Mesenchymal stem cell (in vitro differentiated cells and primary cell): ENCODE measurements around the gene AP4B1.

Source experiments
- DNase-seq: peaks from one replicate; pipeline ENCODE4 v3.0.0-alpha.2; 2013
- H2AFZ ChIP-seq: one replicate; pipeline ENCODE4 v1.6.1; 2013; ENCODE audit warnings: low read depth, mild to moderate bottlenecking, control low read depth, inconsistent platforms, low read length, moderate library complexity
- H2AK5ac ChIP-seq: 2 replicates; pipeline ENCODE4 v1.6.1; 2013; ENCODE audit warnings: low read length, moderate library complexity, mild to moderate bottlenecking, inconsistent platforms; ENCODE audit not compliant: severe bottlenecking
- H2BK120ac ChIP-seq: one replicate; pipeline ENCODE4 v1.6.1; 2013; ENCODE audit warnings: low read depth, mild to moderate bottlenecking, inconsistent platforms, low read length, moderate library complexity
- H2BK12ac ChIP-seq, 2 experiments: one replicate each; pipeline ENCODE4 v1.6.1; 2013; ENCODE audit warnings: inconsistent platforms in 2 of 2, low read length in 2 of 2, mild to moderate bottlenecking in 2 of 2, moderate library complexity in 2 of 2, control low read depth in 1 of 2
- H2BK15ac ChIP-seq: one replicate; pipeline ENCODE4 v1.6.1; 2013; ENCODE audit warnings: mild to moderate bottlenecking, low read depth, inconsistent platforms; ENCODE audit not compliant: poor library complexity, severe bottlenecking
- H2BK5ac ChIP-seq: 2 replicates; pipeline ENCODE4 v1.6.1; 2013; ENCODE audit warnings: low read depth, mild to moderate bottlenecking, low read length, control low read depth, inconsistent platforms; ENCODE audit not compliant: poor library complexity, severe bottlenecking
- H3K14ac ChIP-seq, 2 experiments: one replicate each; pipeline ENCODE4 v1.6.1; 2013; ENCODE audit warnings: inconsistent platforms in 2 of 2, low read length in 2 of 2, control low read depth in 1 of 2, mild to moderate bottlenecking in 1 of 2, moderate library complexity in 1 of 2
- H3K18ac ChIP-seq, 2 experiments: one replicate each; pipeline ENCODE4 v1.6.1; 2013; ENCODE audit warnings: inconsistent platforms in 2 of 2, low read length in 2 of 2, control low read depth in 1 of 2, low read depth in 1 of 2, mild to moderate bottlenecking in 1 of 2
- H3K23ac ChIP-seq, 2 experiments: one replicate each; pipeline ENCODE4 v1.6.1; 2013; ENCODE audit warnings: inconsistent platforms in 2 of 2, low read length in 2 of 2, mild to moderate bottlenecking in 2 of 2, moderate library complexity in 2 of 2, control low read depth in 1 of 2
- H3K27ac ChIP-seq: 2 replicates; pipeline ENCODE4 v1.5.1; 2013; ENCODE audit warnings: mild to moderate bottlenecking, moderate library complexity, low read length, control low read depth, inconsistent platforms; ENCODE audit not compliant: poor library complexity, severe bottlenecking
- H3K27me3 ChIP-seq, 2 experiments: 2 replicates each; pipeline versions ENCODE4 v1.6.1 to v1.7.0; 2013; ENCODE audit warnings: low read length in 2 of 2, mild to moderate bottlenecking in 2 of 2, moderate library complexity in 2 of 2, control low read depth in 1 of 2, inconsistent platforms in 1 of 2; ENCODE audit not compliant: control insufficient read depth in 1 of 2, insufficient read depth in 1 of 2
- H3K36me3 ChIP-seq, 2 experiments: 2 replicates each; pipeline versions ENCODE4 v1.6.1 to v1.7.0; 2013; ENCODE audit warnings: low read length in 2 of 2, control low read depth in 1 of 2, inconsistent platforms in 1 of 2, low read depth in 1 of 2, mild to moderate bottlenecking in 1 of 2; ENCODE audit not compliant: insufficient read depth in 2 of 2, control insufficient read depth in 1 of 2
- H3K4ac ChIP-seq, 2 experiments: one replicate each; pipeline ENCODE4 v1.6.1; 2013; ENCODE audit warnings: inconsistent platforms in 2 of 2, low read length in 2 of 2, mild to moderate bottlenecking in 2 of 2, moderate library complexity in 2 of 2, control low read depth in 1 of 2, low read depth in 1 of 2
- H3K4me1 ChIP-seq: 2 replicates; pipeline ENCODE4 v1.6.1; 2013; ENCODE audit warnings: low read depth, low read length, control low read depth; ENCODE audit not compliant: control insufficient read depth, insufficient read depth
- H3K4me2 ChIP-seq: 2 replicates; pipeline ENCODE4 v1.6.1; 2013; ENCODE audit warnings: low read length, mild to moderate bottlenecking, inconsistent platforms; ENCODE audit not compliant: poor library complexity, severe bottlenecking
- H3K4me3 ChIP-seq, 2 experiments: 2 replicates each; pipeline versions ENCODE4 v1.5.1 to v1.7.0; 2013; ENCODE audit warnings: low read length in 2 of 2, mild to moderate bottlenecking in 2 of 2, control low read depth in 1 of 2, low read depth in 1 of 2; ENCODE audit not compliant: insufficient read depth in 1 of 2
- H3K79me1 ChIP-seq: replicated peaks from 2 replicates; pipeline ENCODE4 v1.6.1; 2013; ENCODE audit warnings: mild to moderate bottlenecking, control low read depth, low read length, inconsistent platforms; ENCODE audit not compliant: poor library complexity, severe bottlenecking
- H3K9ac ChIP-seq: 2 replicates; pipeline ENCODE4 v1.7.0; 2013; ENCODE audit warnings: mild to moderate bottlenecking, low read length, moderate library complexity
- H3K9me3 ChIP-seq: 2 replicates; pipeline ENCODE4 v1.7.0; 2013; ENCODE audit warnings: mild to moderate bottlenecking, low read length; ENCODE audit not compliant: control insufficient read depth
- H4K8ac ChIP-seq: one replicate; pipeline ENCODE4 v1.6.1; 2013; ENCODE audit warnings: inconsistent platforms, mild to moderate bottlenecking, low read length, moderate library complexity
- H4K91ac ChIP-seq: one replicate; pipeline ENCODE4 v1.6.1; 2013; ENCODE audit warnings: mild to moderate bottlenecking, low read length, inconsistent platforms
- WGBS: methylation state at CpG from one replicate; pipeline ENCODE4 v1.1.7; 2013; ENCODE audit warnings: mixed read lengths; 5-methylcytosine and 5-hydroxymethylcytosine counted together

AP4B1 gene

DNA sequence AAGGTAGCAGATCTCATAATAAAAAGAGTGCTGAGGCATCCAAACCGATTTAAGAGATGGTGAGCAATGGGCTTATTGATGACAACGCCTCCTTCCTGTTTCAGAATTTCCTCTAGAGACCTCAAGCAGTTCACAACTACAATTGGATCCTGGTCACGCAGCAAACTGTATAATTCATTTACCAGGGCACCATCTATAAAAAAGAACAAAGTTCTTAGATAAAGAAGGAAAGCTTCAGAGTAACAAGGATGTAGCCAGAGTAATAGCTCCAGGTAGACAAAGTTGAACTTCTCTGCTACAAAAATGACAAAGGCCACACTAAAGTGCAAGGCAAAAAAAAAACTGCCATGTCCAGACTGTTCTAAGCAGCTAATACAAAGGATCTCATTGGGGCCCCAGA lies 3.4 kb downstream of the AP4B1 start:
- Histone ChIP-seq H2BK15ac (no peak overlapping the region), H3K4me1 (peaks cover 3% of the 10 kb centered on the region), H4K91ac (no peak overlapping the region), H3K79me1 (peaks cover 22% of the 10 kb centered on the region), H3K9me3 (no peaks in the 10 kb centered on the region), H2AFZ (no peak overlapping the region), H3K18ac (no peak overlapping the region), H3K4ac (no peak overlapping the region), H3K36me3 (peaks cover 12 to 55% of the 10 kb centered on the region in 2 experiments), H3K27me3 (no peaks in the 10 kb centered on the region), H3K23ac (no peak overlapping the region), H3K14ac (no peak overlapping the region), H3K27ac (no peak overlapping the region), H2BK120ac (no peak overlapping the region), H2BK12ac (no peak overlapping the region), H3K4me3 (no peak overlapping the region), H2BK5ac (no peak overlapping the region), H2AK5ac (no peak overlapping the region), H4K8ac (no peak overlapping the region), H3K4me2 (no peak overlapping the region), H3K9ac (no peak overlapping the region)
- no peak for DNase-seq
- WGBS: 67% methylated on average over 2 of the region's 3 CpGs

GRCh38 chr1:113899111-113899510 lies 5.5 kb downstream of the AP4B1 start:
- Histone ChIP-seq H3K27me3 (no peaks in the 10 kb centered on the region), H2BK12ac (no peak overlapping the region), H3K14ac (no peak overlapping the region)

GRCh38 chr1:113898241-113898814 lies 6.3 kb downstream of the AP4B1 start:
- no peak overlapping the region for H3K23ac ChIP-seq
- H3K27ac ChIP-seq: no peak overlapping the region
- no peaks in the 10 kb centered on the region for H3K27me3 ChIP-seq
- no peaks in the 10 kb centered on the region for H3K9me3 ChIP-seq
- no peak overlapping the region for H2BK5ac ChIP-seq
- H2BK12ac ChIP-seq: no peak overlapping the region
- H3K14ac ChIP-seq: no peak overlapping the region
- WGBS: 100% methylated on average over 1 of the region's 1 CpG
- no peak overlapping the region for H2BK15ac ChIP-seq
- no peak overlapping the region for H2BK120ac ChIP-seq
- no peak overlapping the region for H3K4me2 ChIP-seq
- no peak overlapping the region for H3K4ac ChIP-seq
- peaks cover 16% of the 10 kb centered on the region for H3K79me1 ChIP-seq
- DNase-seq: no peak
- no peak overlapping the region for H3K18ac ChIP-seq
- H2AK5ac ChIP-seq: no peak overlapping the region
- H3K9ac ChIP-seq: no peak overlapping the region
- no peak overlapping the region for H3K4me3 ChIP-seq
- H3K4me1 ChIP-seq: no peaks in the 10 kb centered on the region
- H3K36me3 ChIP-seq: peaks cover 17 to 78% of the 10 kb centered on the region in 2 experiments
- no peak overlapping the region for H4K91ac ChIP-seq
- no peak overlapping the region for H2AFZ ChIP-seq
- no peak overlapping the region for H4K8ac ChIP-seq

More at GRCh38 chr1:113899111-113899510, 5.5 kb downstream of the AP4B1 start:
- no peak overlapping the region for H4K91ac ChIP-seq
- H3K18ac ChIP-seq: no peak overlapping the region
- H4K8ac ChIP-seq: no peak overlapping the region
- H3K36me3 ChIP-seq: peaks cover 15 to 76% of the 10 kb centered on the region in 2 experiments
- no peak overlapping the region for H2AFZ ChIP-seq
- no peak overlapping the region for H2BK15ac ChIP-seq
- peaks cover 1% of the 10 kb centered on the region for H3K4me1 ChIP-seq
- no peak for DNase-seq
- no peak overlapping the region for H3K4ac ChIP-seq
- H3K4me2 ChIP-seq: no peak overlapping the region
- H3K23ac ChIP-seq: no peak overlapping the region
- no peak overlapping the region for H3K4me3 ChIP-seq
- H2AK5ac ChIP-seq: no peak overlapping the region
- H3K9ac ChIP-seq: peak overlapping the region; percentile 40
- H3K79me1 ChIP-seq: peaks cover 19% of the 10 kb centered on the region
- no peak overlapping the region for H3K27ac ChIP-seq
- no peak overlapping the region for H2BK120ac ChIP-seq
- no peaks in the 10 kb centered on the region for H3K9me3 ChIP-seq
- no peak overlapping the region for H2BK5ac ChIP-seq

DNA sequence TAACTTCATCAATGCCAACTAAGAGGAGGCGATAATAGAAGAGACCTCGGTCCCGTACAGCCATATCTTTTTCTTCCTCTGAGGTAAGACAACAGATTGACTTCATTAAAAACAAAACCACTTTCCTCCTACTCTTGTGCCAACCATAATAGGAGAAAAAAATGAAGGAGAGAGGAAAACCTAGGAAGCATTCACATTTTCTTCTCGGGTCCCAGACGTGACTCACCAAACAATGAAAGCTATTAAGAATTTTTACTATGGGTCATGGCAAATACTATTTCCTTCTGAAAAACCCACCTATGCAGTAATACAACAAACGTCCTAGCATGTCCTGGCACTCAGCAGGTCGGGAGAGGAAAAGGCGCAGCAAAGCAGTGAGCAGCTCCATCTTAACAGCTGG lies 8.6 kb downstream of the AP4B1 start:
- Histone ChIP-seq H2BK12ac (no peak overlapping the region), H3K36me3 (peaks cover 17 to 61% of the 10 kb centered on the region in 2 experiments), H4K8ac (no peak overlapping the region), H3K27ac (no peak overlapping the region), H4K91ac (no peak overlapping the region), H2BK5ac (no peak overlapping the region), H3K27me3 (no peaks in the 10 kb centered on the region), H3K14ac (no peak overlapping the region), H3K23ac (no peak overlapping the region), H3K4me3 (no peak overlapping the region), H3K4me1 (no peaks in the 10 kb centered on the region), H3K18ac (no peak overlapping the region), H2AFZ (no peak overlapping the region), H3K9me3 (no peaks in the 10 kb centered on the region), H2AK5ac (no peak overlapping the region), H3K9ac (no peak overlapping the region), H3K79me1 (peaks cover 8% of the 10 kb centered on the region), H2BK15ac (no peak overlapping the region), H2BK120ac (no peak overlapping the region), H3K4ac (no peak overlapping the region), H3K4me2 (no peak overlapping the region)
- no peak for DNase-seq
- 92% methylated on average over 5 of the region's 8 CpGs for WGBS
